ENCODE data around the gene PBX2. TPM values are rescaled to one million over a fixed set of nuclear protein-coding genes. Genes with fewer than 3 reads are reported as not detected.
"Not testable (repeated sequence)": the region's sequence is repeated elsewhere in the genome, so short reads cannot be mapped to it uniquely, and the experiment has no call there.

The PBX2 gene
- total and polyA plus RNA-seq, 9 donors = 39.3 to 110 (median 90.7) TPM

- WGBS, 3 donors = 2 to 6% (median 3%) methylated on average over 13 of the region's 13 CpGs
- intact Hi-C loops (cut with DNase I) = loop anchor here in 1 of 4 donors (10.0 kb wide), 1 partner anchor 464 kb away; the partner anchor contains the start of genes DDAH2, LY6G6C and MPIG6B
- H3K36me3 ChIP-seq = no peaks in the 10 kb centered on the region
- peak overlapping the region; percentile 55 for H3K4me3 ChIP-seq
- TF ChIP-seq EP300 (IDR thresholded peaks at IDR 0.05) = no peak
- no peak for TF ChIP-seq CTCF (IDR thresholded peaks at IDR 0.05)
- no peak for TF ChIP-seq POLR2A (IDR thresholded peaks at IDR 0.05)
- no peaks in the 10 kb centered on the region for H3K9me3 ChIP-seq
- peaks cover 5% of the 10 kb centered on the region for H3K4me1 ChIP-seq (ENCODE audit: insufficient read depth)
- no peaks in the 10 kb centered on the region for H3K27me3 ChIP-seq
- peak in 4 of 5 donors; percentile 28 to 73 (median 44) for DNase-seq
- H3K27ac ChIP-seq = peak overlapping the region; percentile 93 to 95
Measured at GRCh38 chr6:32188381-32189068, 1.5 kb downstream of the PBX2 start.

GRCh38 chr6:32187725-32188380, 2.1 kb downstream of the PBX2 start:
- intact Hi-C loops (cut with DNase I) = loop anchor here in 1 of 4 donors (10.0 kb wide), 1 partner anchor 463 kb away; the partner anchor contains the start of genes DDAH2, LY6G6C and MPIG6B
- H3K4me1 ChIP-seq (ENCODE audit: insufficient read depth); H3K27me3 ChIP-seq; H3K9me3 ChIP-seq; H3K36me3 ChIP-seq; H3K4me3 ChIP-seq: not testable (repeated sequence)
- WGBS, 3 donors = 48 to 57% (median 51%) methylated on average over 18 of the region's 18 CpGs
- DNase-seq = peak in 3 of 5 donors; percentile 38 to 47 (median 39)
- H3K27ac ChIP-seq = peak overlapping the region in 1 of 2 donors; percentile 93

GRCh38 chr6:32187009-32187709, 2.8 kb downstream of the PBX2 start:
- WGBS, 3 donors = 68 to 75% (median 70%) methylated on average over 12 of the region's 12 CpGs
- TF ChIP-seq POLR2A (IDR thresholded peaks at IDR 0.05) (no peak), CTCF (IDR thresholded peaks at IDR 0.05) (no peak), EP300 (IDR thresholded peaks at IDR 0.05) (no peak)
- H3K27ac ChIP-seq = peak overlapping the region; percentile 63 to 85
- DNase-seq = peak in 1 of 5 donors; percentile 35
- no peak overlapping the region for H3K4me3 ChIP-seq
- H3K4me1 ChIP-seq (ENCODE audit: insufficient read depth) = peaks cover 5% of the 10 kb centered on the region
- no peaks in the 10 kb centered on the region for H3K9me3 ChIP-seq
- H3K36me3 ChIP-seq = no peaks in the 10 kb centered on the region
- no peaks in the 10 kb centered on the region for H3K27me3 ChIP-seq
- intact Hi-C loops (cut with DNase I) = loop anchor here in 1 of 4 donors (10.0 kb wide), 1 partner anchor 462 kb away; the partner anchor contains the start of genes DDAH2, LY6G6C and MPIG6B

GRCh38 chr6:32186151-32186840, 3.7 kb downstream of the PBX2 start:
- intact Hi-C loops (cut with DNase I) = loop anchor here in 1 of 4 donors (10.0 kb wide), 1 partner anchor 461 kb away; the partner anchor contains the start of genes DDAH2, LY6G6C and MPIG6B
- 35 to 42% (median 39%) methylated on average over 10 of the region's 10 CpGs for WGBS, 3 donors
- DNase-seq = peak in 2 of 5 donors; percentile 24 to 32

GRCh38 chr6:32185681-32186131, 4.3 kb downstream of the PBX2 start:
- H3K4me1 ChIP-seq (ENCODE audit: insufficient read depth); H3K27me3 ChIP-seq; H3K36me3 ChIP-seq; H3K4me3 ChIP-seq; H3K9me3 ChIP-seq: not testable (repeated sequence)
- intact Hi-C loops (cut with DNase I) = loop anchor here in 1 of 4 donors (10.0 kb wide), 1 partner anchor 461 kb away; the partner anchor contains the start of genes DDAH2, LY6G6C and MPIG6B
- WGBS, 3 donors = 5 to 7% (median 6%) methylated on average over 11 of the region's 11 CpGs
- peak overlapping the region; percentile 63 to 85 for H3K27ac ChIP-seq
- peak; percentile 81 to 91 (median 85) for DNase-seq

More at GRCh38 chr6:32186151-32186840, 3.7 kb downstream of the PBX2 start:
- not testable (repeated sequence) for H3K4me1 ChIP-seq (ENCODE audit: insufficient read depth); H3K4me3 ChIP-seq; H3K27me3 ChIP-seq; H3K9me3 ChIP-seq; H3K36me3 ChIP-seq
- H3K27ac ChIP-seq = peak overlapping the region; percentile 63 to 85

All from ovary (tissue), 9 donors.